ENCODE results near the gene RYR2.

Gene RYR2

GRCh38 chr1:237671262-237671661, 629.3 kb downstream of the RYR2 start:
- Histone ChIP-seq H3K36me3 (replicated peaks; ENCODE audit: low read depth, low read length) (no peaks in the 10 kb centered on the region), H3K79me2 (ENCODE audit: low read length) (no peaks in the 10 kb centered on the region), H3K9ac (ENCODE audit: low read length) (no peak overlapping the region), H2AFZ (ENCODE audit: low read depth, low read length) (no peak overlapping the region), H3K9me3 (ENCODE audit: insufficient read depth, low read length) (0 out of 2 replicates have a peak, but pooled peaks cover under 1% of the 10 kb centered on the region), H3K4me1 (ENCODE audit: low read length) (peaks cover 21% of the 10 kb centered on the region), H3K4me2 (ENCODE audit: low read length) (peak overlapping the region; percentile 65; the same call in 1 of the 2 replicates), H3K27me3 (ENCODE audit: low read depth, low read length) (no peaks in the 10 kb centered on the region), H3K27ac (ENCODE audit: low read length) (no peak overlapping the region), H3K4me3 (ENCODE audit: low read length) (no peak overlapping the region), H4K20me1 (ENCODE audit: insufficient read depth, low read length) (no peaks in the 10 kb centered on the region)
- TF ChIP-seq EZH2phosphoT487 (IDR thresholded peaks at IDR 0.05; ENCODE audit: low read depth) = no peak
- TF ChIP-seq CTCF (IDR thresholded peaks at IDR 0.05; ENCODE audit: low read depth, low read length) = no peak

- H4K20me1 ChIP-seq (ENCODE audit: insufficient read depth, low read length) = no peaks in the 10 kb centered on the region
- H3K4me1 ChIP-seq (ENCODE audit: low read length) = peaks cover 21% of the 10 kb centered on the region
- peak overlapping the region; percentile 36 for H3K27ac ChIP-seq (ENCODE audit: low read length)
These were observed 630.0 kb downstream of the RYR2 start for GRCh38 chr1:237671935-237672334.

GRCh38 chr1:237672748-237673147, 630.8 kb downstream of the RYR2 start:
- Histone ChIP-seq H3K4me3 (ENCODE audit: low read length) (no peak overlapping the region; the same call in 1 of the 2 replicates), H3K4me2 (ENCODE audit: low read length) (peak overlapping the region; percentile 65), H3K27ac (ENCODE audit: low read length) (no peak overlapping the region), H3K9ac (ENCODE audit: low read length) (no peak overlapping the region), H3K36me3 (replicated peaks; ENCODE audit: low read depth, low read length) (no peaks in the 10 kb centered on the region), H3K79me2 (ENCODE audit: low read length) (no peaks in the 10 kb centered on the region), H3K27me3 (ENCODE audit: low read depth, low read length) (no peaks in the 10 kb centered on the region), H2AFZ (ENCODE audit: low read depth, low read length) (peak overlapping the region; percentile 76; the same call in 1 of the 2 replicates), H3K4me1 (ENCODE audit: low read length) (peaks cover 21% of the 10 kb centered on the region), H4K20me1 (ENCODE audit: insufficient read depth, low read length) (no peaks in the 10 kb centered on the region), H3K9me3 (ENCODE audit: insufficient read depth, low read length) (no peaks in the 10 kb centered on the region)
- TF ChIP-seq EZH2phosphoT487 (IDR thresholded peaks at IDR 0.05; ENCODE audit: low read depth) = no peak
- peak; percentile 100 for TF ChIP-seq CTCF (IDR thresholded peaks at IDR 0.05; ENCODE audit: low read depth, low read length)

More at GRCh38 chr1:237671935-237672334, 630.0 kb downstream of the RYR2 start:
- TF ChIP-seq CTCF (IDR thresholded peaks at IDR 0.05; ENCODE audit: low read depth, low read length) (no peak), EZH2phosphoT487 (IDR thresholded peaks at IDR 0.05; ENCODE audit: low read depth) (no peak)
- H3K36me3 ChIP-seq (replicated peaks; ENCODE audit: low read depth, low read length) = no peaks in the 10 kb centered on the region
- peak overlapping the region; percentile 79 for H2AFZ ChIP-seq (ENCODE audit: low read depth, low read length)
- H3K4me2 ChIP-seq (ENCODE audit: low read length) = peak overlapping the region; percentile 65
- peak overlapping the region; percentile 35 for H3K4me3 ChIP-seq (ENCODE audit: low read length)
- H3K79me2 ChIP-seq (ENCODE audit: low read length) = no peaks in the 10 kb centered on the region
- H3K27me3 ChIP-seq (ENCODE audit: low read depth, low read length) = no peaks in the 10 kb centered on the region
- H3K9me3 ChIP-seq (ENCODE audit: insufficient read depth, low read length) = no peaks in the 10 kb centered on the region
- H3K9ac ChIP-seq (ENCODE audit: low read length) = no peak overlapping the region

GRCh38 chr1:237673631-237674030, 631.6 kb downstream of the RYR2 start:
- no peak overlapping the region for H3K9ac ChIP-seq (ENCODE audit: low read length)
- H3K36me3 ChIP-seq (replicated peaks; ENCODE audit: low read depth, low read length) = no peaks in the 10 kb centered on the region
- H3K27ac ChIP-seq (ENCODE audit: low read length) = no peak overlapping the region
- no peaks in the 10 kb centered on the region for H3K9me3 ChIP-seq (ENCODE audit: insufficient read depth, low read length)
- no peak for TF ChIP-seq EZH2phosphoT487 (IDR thresholded peaks at IDR 0.05; ENCODE audit: low read depth)
- no peak for TF ChIP-seq CTCF (IDR thresholded peaks at IDR 0.05; ENCODE audit: low read depth, low read length)
- H3K4me3 ChIP-seq (ENCODE audit: low read length) = no peak overlapping the region
- no peak overlapping the region for H2AFZ ChIP-seq (ENCODE audit: low read depth, low read length)
- H3K4me1 ChIP-seq (ENCODE audit: low read length) = peaks cover 21% of the 10 kb centered on the region
- H4K20me1 ChIP-seq (ENCODE audit: insufficient read depth, low read length) = no peaks in the 10 kb centered on the region
- H3K79me2 ChIP-seq (ENCODE audit: low read length) = no peaks in the 10 kb centered on the region
- H3K4me2 ChIP-seq (ENCODE audit: low read length) = no peak overlapping the region
- H3K27me3 ChIP-seq (ENCODE audit: low read depth, low read length) = no peaks in the 10 kb centered on the region

Data from OCI-LY3 (cell line).